Measurements from ENCODE around the gene ZNF490.
A peak's percentile ranks its signal among the peaks of the same experiment; 100 is the strongest.

Gene ZNF490

GRCh38 chr19:12603714-12604113, 6.9 kb downstream of the ZNF490 start:
- no peaks in the 10 kb centered on the region for H3K79me2 ChIP-seq (ENCODE audit: insufficient read depth, low read depth)
- no peaks in the 10 kb centered on the region for H3K36me3 ChIP-seq (ENCODE audit: insufficient read depth)
- peak overlapping the region; percentile 14; the same call in 1 of the 2 replicates for H3K27ac ChIP-seq
- peaks cover 15% of the 10 kb centered on the region for H3K4me1 ChIP-seq (ENCODE audit: low read depth, poor library complexity, severe bottlenecking)
- no peak overlapping the region for H2AFZ ChIP-seq (ENCODE audit: low read depth)
- H3K4me3 ChIP-seq (IDR thresholded peaks at IDR 0.05; ENCODE audit: insufficient read depth, low read depth, low read length) = no peak overlapping the region
- no peak overlapping the region for H3K9ac ChIP-seq
- TF ChIP-seq, protein P1, sequence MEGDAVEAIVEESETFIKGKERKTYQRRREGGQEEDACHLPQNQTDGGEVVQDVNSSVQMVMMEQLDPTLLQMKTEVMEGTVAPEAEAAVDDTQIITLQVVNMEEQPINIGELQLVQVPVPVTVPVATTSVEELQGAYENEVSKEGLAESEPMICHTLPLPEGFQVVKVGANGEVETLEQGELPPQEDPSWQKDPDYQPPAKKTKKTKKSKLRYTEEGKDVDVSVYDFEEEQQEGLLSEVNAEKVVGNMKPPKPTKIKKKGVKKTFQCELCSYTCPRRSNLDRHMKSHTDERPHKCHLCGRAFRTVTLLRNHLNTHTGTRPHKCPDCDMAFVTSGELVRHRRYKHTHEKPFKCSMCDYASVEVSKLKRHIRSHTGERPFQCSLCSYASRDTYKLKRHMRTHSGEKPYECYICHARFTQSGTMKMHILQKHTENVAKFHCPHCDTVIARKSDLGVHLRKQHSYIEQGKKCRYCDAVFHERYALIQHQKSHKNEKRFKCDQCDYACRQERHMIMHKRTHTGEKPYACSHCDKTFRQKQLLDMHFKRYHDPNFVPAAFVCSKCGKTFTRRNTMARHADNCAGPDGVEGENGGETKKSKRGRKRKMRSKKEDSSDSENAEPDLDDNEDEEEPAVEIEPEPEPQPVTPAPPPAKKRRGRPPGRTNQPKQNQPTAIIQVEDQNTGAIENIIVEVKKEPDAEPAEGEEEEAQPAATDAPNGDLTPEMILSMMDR (conservative IDR thresholded peaks at IDR 0.05; ENCODE audit: low read depth, low read length) = no peak
- no peaks in the 10 kb centered on the region for H3K27me3 ChIP-seq (ENCODE audit: insufficient read depth, low read depth)
- H4K20me1 ChIP-seq (ENCODE audit: insufficient read depth) = no peaks in the 10 kb centered on the region
- peak overlapping the region; percentile 22; the same call in 1 of the 2 replicates for H3K4me2 ChIP-seq

DNA sequence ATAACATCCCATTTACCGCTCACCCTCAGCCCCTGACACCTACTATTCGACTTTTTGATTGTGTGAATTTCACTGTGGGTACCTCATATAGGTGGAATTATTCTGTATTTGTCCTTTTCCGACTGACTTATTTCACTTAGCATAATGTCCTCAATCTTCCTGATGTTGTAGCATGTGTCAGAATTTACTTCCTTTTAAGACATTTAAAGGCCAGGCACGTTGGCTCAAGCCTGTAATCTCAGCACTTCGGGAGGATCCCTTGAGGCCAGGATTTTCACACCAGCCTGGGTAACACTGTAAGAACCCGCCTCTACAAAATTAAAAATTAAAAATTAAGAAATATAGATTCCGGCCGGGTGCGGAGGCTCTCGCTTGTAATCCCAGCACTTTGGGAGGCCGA, 13.0 kb downstream of the ZNF490 start:
- Histone ChIP-seq H3K27ac (no peak overlapping the region), H4K20me1 (ENCODE audit: insufficient read depth) (no peaks in the 10 kb centered on the region), H3K9ac (no peak overlapping the region), H3K27me3 (ENCODE audit: insufficient read depth, low read depth) (no peaks in the 10 kb centered on the region), H3K36me3 (ENCODE audit: insufficient read depth) (no peaks in the 10 kb centered on the region), H2AFZ (ENCODE audit: low read depth) (no peak overlapping the region), H3K79me2 (ENCODE audit: insufficient read depth, low read depth) (no peaks in the 10 kb centered on the region), H3K4me3 (IDR thresholded peaks at IDR 0.05; ENCODE audit: insufficient read depth, low read depth, low read length) (no peak overlapping the region), H3K4me2 (no peak overlapping the region), H3K4me1 (ENCODE audit: low read depth, poor library complexity, severe bottlenecking) (no peaks in the 10 kb centered on the region)
- TF ChIP-seq, protein P1 (conservative IDR thresholded peaks at IDR 0.05; ENCODE audit: low read depth, low read length) = no peak

DNA sequence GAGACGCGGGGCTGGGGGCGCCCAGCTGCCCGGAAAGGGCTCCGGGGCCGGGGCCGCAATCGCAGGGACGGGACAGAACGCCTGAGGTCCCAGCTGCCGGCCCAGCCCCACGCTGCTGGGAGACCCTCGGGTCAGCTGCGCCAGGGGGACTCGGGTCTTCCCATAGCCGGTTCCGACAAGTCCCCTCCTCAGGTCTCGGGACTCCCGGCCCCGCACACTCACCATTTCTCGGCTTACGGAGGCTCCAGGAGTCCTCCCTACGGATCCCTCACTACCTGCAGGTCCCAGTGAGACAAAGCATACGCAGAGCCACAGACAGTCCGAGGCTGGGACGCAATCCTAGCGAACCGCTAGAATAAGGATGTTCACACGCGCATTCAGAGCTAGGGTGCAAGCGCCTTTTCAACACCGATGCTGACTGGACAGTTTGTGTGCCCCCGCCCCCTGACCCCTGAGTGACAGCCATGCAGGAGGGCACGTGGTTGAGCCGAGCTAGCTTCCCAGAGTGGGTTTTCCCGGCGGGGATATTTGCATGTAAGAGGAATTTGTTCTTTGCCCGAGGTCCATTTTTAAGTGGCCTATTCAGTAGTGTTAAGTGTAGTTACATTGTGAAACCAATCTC, 13.6 kb downstream of the ZNF490 start:
- H3K4me2 ChIP-seq = no peak overlapping the region
- H3K4me3 ChIP-seq (IDR thresholded peaks at IDR 0.05; ENCODE audit: insufficient read depth, low read depth, low read length) = no peak overlapping the region
- no peaks in the 10 kb centered on the region for H3K36me3 ChIP-seq (ENCODE audit: insufficient read depth)

GRCh38 chr19:12596485-12596884, 14.1 kb downstream of the ZNF490 start:
- Histone ChIP-seq H3K4me1 (ENCODE audit: low read depth, poor library complexity, severe bottlenecking) (no peaks in the 10 kb centered on the region), H4K20me1 (ENCODE audit: insufficient read depth) (no peaks in the 10 kb centered on the region), H3K27ac (no peak overlapping the region), H3K79me2 (ENCODE audit: insufficient read depth, low read depth) (no peaks in the 10 kb centered on the region), H3K27me3 (ENCODE audit: insufficient read depth, low read depth) (no peaks in the 10 kb centered on the region), H3K36me3 (ENCODE audit: insufficient read depth) (no peaks in the 10 kb centered on the region), H3K4me3 (IDR thresholded peaks at IDR 0.05; ENCODE audit: insufficient read depth, low read depth, low read length) (no peak overlapping the region), H3K9ac (no peak overlapping the region), H3K4me2 (no peak overlapping the region), H2AFZ (ENCODE audit: low read depth) (no peak overlapping the region)
- TF ChIP-seq, protein P1 (conservative IDR thresholded peaks at IDR 0.05; ENCODE audit: low read depth, low read length) = no peak

More for the DNA sequence above, 13.6 kb downstream of the ZNF490 start:
- TF ChIP-seq, protein P1 (conservative IDR thresholded peaks at IDR 0.05; ENCODE audit: low read depth, low read length) = no peak
- Histone ChIP-seq H3K27ac (no peak overlapping the region), H3K79me2 (ENCODE audit: insufficient read depth, low read depth) (no peaks in the 10 kb centered on the region), H3K27me3 (ENCODE audit: insufficient read depth, low read depth) (no peaks in the 10 kb centered on the region), H3K4me1 (ENCODE audit: low read depth, poor library complexity, severe bottlenecking) (no peaks in the 10 kb centered on the region), H2AFZ (ENCODE audit: low read depth) (no peak overlapping the region), H4K20me1 (ENCODE audit: insufficient read depth) (no peaks in the 10 kb centered on the region), H3K9ac (no peak overlapping the region)
